ENCODE results near the gene POFUT1. TPM values are rescaled to one million over a fixed set of nuclear protein-coding genes. Genes with fewer than 3 reads are reported as not detected.

The POFUT1 gene
- polyA plus RNA-seq, 1 donor (not counting 4 experiments of a cell fraction or from before 2014, with no cell fraction given) = 25.1 TPM

GRCh38 chr20:32224463-32224862 lies 16.8 kb downstream of the POFUT1 start:
- Histone ChIP-seq H3K79me2 (ENCODE audit: control insufficient read depth, insufficient read depth, low read length) (no peaks in the 10 kb centered on the region), H3K27me3 (ENCODE audit: control insufficient read depth, extremely low read depth, insufficient read depth, low read length) (no peaks in the 10 kb centered on the region), H3K36me3 (ENCODE audit: control insufficient read depth in 2 of 2, extremely low read depth in 1 of 2, insufficient read depth in 2 of 2, low read length in 2 of 2) (peaks cover 23 to 31% of the 10 kb centered on the region in 2 experiments), H2AFZ (ENCODE audit: control insufficient read depth, low read length) (no peak overlapping the region), H3K4me2 (ENCODE audit: control insufficient read depth, extremely low read depth, insufficient read depth, low read depth, low read length) (no peak overlapping the region), H3K9me3 (ENCODE audit: control insufficient read depth, low read depth, low read length) (no peaks in the 10 kb centered on the region), H4K20me1 (ENCODE audit: control insufficient read depth, extremely low read depth, insufficient read depth, low read length) (no peaks in the 10 kb centered on the region), H3K27ac (ENCODE audit: control insufficient read depth, insufficient read depth, low read length) (no peak overlapping the region), H3K4me3 (ENCODE audit: control insufficient read depth in 2 of 3, extremely low read depth in 1 of 3, insufficient read depth in 2 of 3, low read depth in 1 of 3, low read length in 3 of 3) (no peak overlapping the region), H3K4me1 (ENCODE audit: control insufficient read depth, extremely low read depth, insufficient read depth, low read length) (no peaks in the 10 kb centered on the region), H3K9ac (ENCODE audit: control insufficient read depth, extremely low read depth, insufficient read depth, low read length) (no peak overlapping the region), H3K9me1 (ENCODE audit: control insufficient read depth, extremely low read depth, insufficient read depth, low read length) (no peaks in the 10 kb centered on the region)
- no peak for DNase-seq (ENCODE audit: low read depth, low spot score)
- dilution Hi-C loops (cut with MboI; ENCODE audit: extremely low pct_ligation_motif_present, low sequenced_read_pairs) = no loop called here
- TF ChIP-seq EZH2 (IDR thresholded peaks at IDR 0.05; ENCODE audit: low read length) (no peak), CTCF (optimal IDR thresholded peaks at IDR 0.05 in 1 of 3, IDR thresholded peaks at IDR 0.05 in 1 of 3, conservative IDR thresholded peaks at IDR 0.05 in 1 of 3; ENCODE audit: extremely low read depth in 1 of 3, insufficient read depth in 2 of 3, low read length in 3 of 3) (no peak)
- FAIRE-seq = no peak

GRCh38 chr20:32226391-32226790 lies 18.7 kb downstream of the POFUT1 start:
- H4K20me1 ChIP-seq (ENCODE audit: control insufficient read depth, extremely low read depth, insufficient read depth, low read length) = no peaks in the 10 kb centered on the region
- H3K9me3 ChIP-seq (ENCODE audit: control insufficient read depth, low read depth, low read length) = no peaks in the 10 kb centered on the region
- H3K4me2 ChIP-seq (ENCODE audit: control insufficient read depth, extremely low read depth, insufficient read depth, low read depth, low read length) = no peak overlapping the region
- H3K79me2 ChIP-seq (ENCODE audit: control insufficient read depth, insufficient read depth, low read length) = no peaks in the 10 kb centered on the region
- DNase-seq (ENCODE audit: low read depth, low spot score) (no peak), FAIRE-seq (no peak)
- no peaks in the 10 kb centered on the region for H3K9me1 ChIP-seq (ENCODE audit: control insufficient read depth, extremely low read depth, insufficient read depth, low read length)
- H3K27ac ChIP-seq (ENCODE audit: control insufficient read depth, insufficient read depth, low read length) = no peak overlapping the region
- no peak overlapping the region for H2AFZ ChIP-seq (ENCODE audit: control insufficient read depth, low read length)
- no peak overlapping the region for H3K4me3 ChIP-seq (ENCODE audit: control insufficient read depth in 2 of 3, extremely low read depth in 1 of 3, insufficient read depth in 2 of 3, low read depth in 1 of 3, low read length in 3 of 3)
- no peaks in the 10 kb centered on the region for H3K27me3 ChIP-seq (ENCODE audit: control insufficient read depth, extremely low read depth, insufficient read depth, low read length)
- H3K9ac ChIP-seq (ENCODE audit: control insufficient read depth, extremely low read depth, insufficient read depth, low read length) = no peak overlapping the region
- H3K4me1 ChIP-seq (ENCODE audit: control insufficient read depth, extremely low read depth, insufficient read depth, low read length) = no peaks in the 10 kb centered on the region
- peaks cover 33 to 35% of the 10 kb centered on the region in 2 experiments for H3K36me3 ChIP-seq (ENCODE audit: control insufficient read depth in 2 of 2, extremely low read depth in 1 of 2, insufficient read depth in 2 of 2, low read length in 2 of 2)
- dilution Hi-C loops (cut with MboI; ENCODE audit: extremely low pct_ligation_motif_present, low sequenced_read_pairs) = no loop called here
- no peak for TF ChIP-seq CTCF (optimal IDR thresholded peaks at IDR 0.05 in 1 of 3, IDR thresholded peaks at IDR 0.05 in 1 of 3, conservative IDR thresholded peaks at IDR 0.05 in 1 of 3; ENCODE audit: extremely low read depth in 1 of 3, insufficient read depth in 2 of 3, low read length in 3 of 3)
- no peak for TF ChIP-seq EZH2 (IDR thresholded peaks at IDR 0.05; ENCODE audit: low read length)
